HG02973 (cell line): ENCODE measurements around the gene SCN3A.

Experiments used
- ATAC-seq: cut with Tn5 transposase; IDR thresholded peaks from one replicate; pipeline ENCODE4 v1.9.1; 2021; ENCODE audit warnings: moderate library complexity; ENCODE audit not compliant: unreplicated experiment

SCN3A gene

DNA sequence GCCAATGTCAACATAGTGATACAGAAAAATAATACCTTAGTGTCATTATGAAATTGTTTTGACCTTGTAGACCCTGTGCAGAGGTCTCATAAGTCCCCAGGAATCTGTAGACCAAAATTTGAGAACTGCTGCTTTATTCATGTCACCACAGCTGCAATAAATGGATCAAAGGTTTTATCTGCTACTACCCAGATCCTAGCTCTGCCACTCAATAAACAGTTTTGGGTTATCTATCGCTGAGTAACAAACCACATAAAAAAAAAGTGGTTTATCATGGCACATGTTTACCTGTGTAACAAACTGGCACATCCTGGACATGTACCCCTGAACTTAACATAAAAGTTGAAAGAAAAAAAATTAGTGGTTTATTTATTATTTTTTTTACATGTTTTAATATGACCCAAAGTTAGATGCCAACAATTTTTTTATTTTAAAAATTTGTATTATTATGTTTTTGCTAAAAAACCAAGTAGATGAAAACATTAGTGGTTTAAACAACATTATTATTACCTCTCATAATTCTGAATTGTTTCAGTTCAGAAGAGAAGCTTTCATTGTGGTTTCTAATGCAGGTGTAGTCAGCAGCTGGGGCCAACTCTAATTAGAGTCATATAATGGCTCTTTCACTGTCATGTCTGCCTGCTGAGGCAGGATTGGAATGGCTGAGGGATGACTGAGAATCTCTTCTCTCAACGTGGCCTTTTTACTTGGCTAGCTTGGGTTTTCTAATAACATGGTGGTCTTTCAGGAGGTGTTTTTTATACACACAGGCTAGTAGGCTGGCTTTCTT, 145.2 kb downstream of the SCN3A start:
- no peak for ATAC-seq

DNA sequence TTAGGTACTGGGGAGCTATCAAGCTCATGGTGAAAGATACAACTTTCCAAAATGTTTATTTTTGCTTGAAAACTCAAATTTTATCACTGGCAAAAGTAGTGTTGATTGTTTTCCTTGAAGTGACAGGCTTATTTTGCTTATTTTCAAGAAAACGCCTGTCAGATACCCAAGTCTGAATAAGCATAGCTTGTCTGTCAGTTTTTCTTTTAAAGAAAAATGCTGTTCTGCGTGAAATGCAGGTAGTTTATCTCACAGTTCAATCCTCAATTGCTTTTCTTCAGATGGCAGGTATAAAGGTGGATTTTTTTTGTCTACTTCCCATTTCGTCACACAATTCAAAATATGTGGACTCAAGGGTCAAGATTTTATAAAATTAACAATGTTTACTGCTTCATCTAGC, 145.9 kb downstream of the SCN3A start:
- no peak for ATAC-seq

DNA sequence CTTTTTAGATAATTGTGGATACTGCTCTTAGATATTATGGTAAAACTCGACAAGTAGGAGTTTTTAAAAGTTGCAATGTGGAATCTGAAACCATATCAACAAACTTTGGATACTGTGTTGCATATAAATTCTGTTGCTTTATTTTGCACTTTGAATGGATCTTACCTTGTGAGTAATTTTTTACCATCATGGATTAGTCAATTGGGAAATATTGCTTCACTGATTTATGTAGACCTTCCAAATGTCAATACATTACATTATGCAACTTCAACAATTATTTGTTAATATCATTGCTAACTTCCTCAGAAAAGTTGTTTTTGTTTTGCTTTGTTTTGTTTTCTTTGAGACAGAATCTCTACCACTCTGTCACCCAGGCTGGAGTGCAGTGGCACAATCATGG, 146.5 kb downstream of the SCN3A start:
- no peak for ATAC-seq

DNA sequence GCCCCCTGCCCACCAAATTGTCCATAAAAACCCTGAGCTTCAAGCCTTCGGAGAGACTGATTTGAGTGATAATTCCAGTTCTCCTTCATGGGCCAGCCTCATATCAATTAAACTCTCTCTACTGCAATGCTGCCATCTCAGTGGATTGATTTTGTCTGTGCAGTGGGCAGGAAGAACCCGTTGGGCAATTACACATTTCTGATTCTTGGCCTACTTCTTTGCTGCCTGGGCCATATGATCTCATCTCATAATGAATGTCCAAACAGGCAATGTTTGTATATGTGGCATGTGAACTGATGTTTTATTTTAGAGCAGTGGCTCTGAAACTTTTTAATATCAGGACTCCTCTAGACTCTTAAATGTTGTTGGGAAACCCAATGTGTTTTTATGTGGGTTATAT, 147.3 kb downstream of the SCN3A start:
- no peak for ATAC-seq

DNA sequence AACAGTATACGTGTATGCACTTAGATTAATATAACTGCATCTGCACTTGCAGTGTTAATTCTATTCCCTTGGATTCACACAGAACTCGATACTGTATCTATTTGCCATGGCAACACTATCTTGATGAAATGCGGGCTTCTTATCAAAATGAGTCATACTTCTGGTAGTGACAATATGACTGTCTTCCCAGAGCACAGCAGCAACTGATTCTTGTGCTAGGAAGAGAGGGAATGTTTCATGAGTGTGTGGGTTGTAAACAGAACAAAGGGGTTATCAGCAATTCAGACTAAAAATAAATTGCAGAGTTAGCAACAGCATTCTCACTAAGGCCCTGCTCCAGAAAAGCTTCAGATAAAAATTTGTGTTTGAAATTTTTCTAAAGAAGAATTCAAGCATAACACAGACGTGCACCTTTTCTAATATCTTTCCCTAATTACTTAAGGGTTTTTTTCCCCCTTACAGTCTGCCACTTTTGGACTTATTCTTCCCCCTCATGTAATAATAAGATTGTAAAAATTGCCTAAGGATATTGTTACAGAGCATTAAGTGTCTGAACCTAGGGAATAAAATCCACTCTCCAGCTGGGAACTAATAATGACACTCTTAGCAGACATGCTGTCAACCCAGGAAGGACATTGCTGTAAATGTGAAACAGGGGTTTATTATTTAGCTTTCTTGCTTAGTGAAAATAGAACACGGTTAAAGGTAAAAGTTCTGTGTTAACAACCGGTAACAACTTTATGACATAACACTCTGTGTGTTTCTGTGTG, 148.6 kb downstream of the SCN3A start:
- no peak for ATAC-seq

DNA sequence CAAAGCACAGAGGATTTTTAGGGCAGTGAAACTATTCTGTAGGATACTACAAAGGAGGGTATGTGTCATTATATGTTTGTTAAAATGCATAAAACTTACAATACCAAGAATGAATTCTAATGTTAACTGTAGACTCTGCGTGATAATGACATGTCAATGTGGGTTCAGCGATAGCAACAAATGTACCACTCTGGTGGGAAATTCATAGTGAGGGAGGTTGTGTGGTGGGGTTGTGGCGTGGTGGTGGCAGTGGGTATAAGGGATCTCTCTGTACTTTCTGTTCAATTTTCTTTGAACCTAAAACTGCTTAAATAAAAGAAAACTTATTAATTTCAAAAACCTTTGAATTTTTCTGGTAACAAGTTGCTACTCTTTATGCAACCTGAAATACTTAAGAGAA, 149.2 kb downstream of the SCN3A start:
- no peak for ATAC-seq

DNA sequence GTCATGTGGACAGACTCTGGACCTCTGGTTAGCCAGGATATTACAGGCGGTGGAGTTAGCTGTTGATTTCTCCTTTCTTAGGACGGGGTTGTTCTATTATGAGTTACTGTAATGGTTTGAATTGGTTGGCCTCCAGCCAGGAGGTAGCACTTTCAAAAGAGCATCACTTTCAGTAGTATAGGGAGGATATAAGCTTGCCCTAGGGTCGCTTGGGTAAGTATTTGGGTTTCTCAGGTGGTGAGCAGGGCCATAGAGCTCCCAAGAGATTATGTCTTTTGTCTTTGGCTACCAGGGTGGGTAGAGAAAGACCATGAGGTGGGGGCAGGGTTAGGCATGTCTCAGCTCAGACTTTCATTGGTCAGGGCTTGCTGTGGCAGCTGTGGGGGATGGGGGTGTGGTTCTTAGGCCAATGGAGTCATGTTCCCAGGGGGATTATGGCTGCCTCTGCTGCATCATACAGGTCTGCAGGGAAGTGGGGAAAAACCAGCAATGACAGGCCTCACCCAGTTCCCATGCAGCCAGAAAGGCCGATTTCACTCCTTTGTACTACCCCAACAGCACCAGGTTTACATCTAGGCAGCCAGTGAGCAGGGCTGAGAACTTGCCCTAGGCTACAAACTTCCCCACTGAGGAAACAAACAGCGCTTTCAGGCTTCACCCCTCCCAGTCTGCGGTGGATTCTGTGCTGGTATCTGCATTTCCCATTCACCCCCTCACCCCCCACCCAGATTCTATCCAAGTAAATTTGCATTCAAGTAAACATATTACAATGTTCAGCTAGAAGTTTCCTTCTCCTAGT, 159.1 kb downstream of the SCN3A start:
- ATAC-seq = no peak
